MM.1S (cell line): Measurements from ENCODE around the gene PCDH19.

Experiments used
- DNase-seq: peaks from one replicate; pipeline ENCODE4 v3.0.0-alpha.2; 2015
- H2AFZ ChIP-seq: fragments of 300-600 bp; sonication (generic); 2 replicates; pipeline ENCODE4 v1.6.0; 2016; ENCODE audit warnings: antibody characterized with exemption, low read length
- H3F3A ChIP-seq: fragments of 300-600 bp; sonication (generic); 2 replicates; pipeline ENCODE4 v1.6.1; 2016; ENCODE audit warnings: mild to moderate bottlenecking, antibody characterized with exemption, low read length, moderate library complexity, mixed read lengths; ENCODE audit not compliant: insufficient read depth
- H3K27ac ChIP-seq: fragments of 300-600 bp; sonication (generic); 2 replicates; pipeline ENCODE4 v1.5.1; 2016; ENCODE audit warnings: mild to moderate bottlenecking, low read length
- H3K27me3 ChIP-seq: fragments of 300-600 bp; sonication (generic); replicated peaks from 2 replicates; pipeline ENCODE4 v1.6.0; 2016; ENCODE audit warnings: low read length; ENCODE audit not compliant: insufficient read depth
- H3K36me3 ChIP-seq: fragments of 300-600 bp; sonication (generic); replicated peaks from 2 replicates; pipeline ENCODE4 v1.6.1; 2016; ENCODE audit warnings: mild to moderate bottlenecking, low read length, mixed read lengths; ENCODE audit not compliant: insufficient read depth
- H3K4me1 ChIP-seq: fragments of 300-600 bp; sonication (generic); 2 replicates; pipeline ENCODE4 v1.6.1; 2016; ENCODE audit warnings: low read length, mixed read lengths
- H3K4me2 ChIP-seq: fragments of 300-600 bp; sonication (generic); 2 replicates; pipeline ENCODE4 v1.6.0; 2016; ENCODE audit warnings: low read depth, low read length
- H3K4me3 ChIP-seq: fragments of 300-600 bp; sonication (generic); 2 replicates; pipeline ENCODE4 v1.5.1; 2016; ENCODE audit warnings: low read length, mixed read lengths
- H3K79me2 ChIP-seq: fragments of 300-600 bp; sonication (generic); 2 replicates; pipeline ENCODE4 v1.6.1; 2016; ENCODE audit warnings: mixed run types, low read length, mixed read lengths
- H3K9ac ChIP-seq: fragments of 300-600 bp; sonication (generic); 2 replicates; pipeline ENCODE4 v1.6.1; 2016; ENCODE audit warnings: low read length, mixed read lengths
- H3K9me2 ChIP-seq: fragments of 300-600 bp; sonication (generic); replicated peaks from 2 replicates; pipeline ENCODE4 v1.6.1; 2016; ENCODE audit warnings: mild to moderate bottlenecking, low read length, mixed read lengths; ENCODE audit not compliant: insufficient read depth
- H3K9me3 ChIP-seq: fragments of 300-600 bp; sonication (generic); replicated peaks from 2 replicates; pipeline ENCODE4 v1.6.1; 2016; ENCODE audit warnings: mild to moderate bottlenecking, low read length, mixed read lengths; ENCODE audit not compliant: insufficient read depth
- H4K20me1 ChIP-seq: fragments of 300-600 bp; sonication (generic); 2 replicates; pipeline ENCODE4 v1.6.1; 2016; ENCODE audit warnings: mild to moderate bottlenecking, low read length, moderate library complexity, mixed read lengths; ENCODE audit not compliant: insufficient read depth
- EZH2 ChIP-seq: fragments of 300-600 bp; sonication (generic); optimal IDR thresholded peaks from 2 replicates; pipeline ENCODE3; 2017; ENCODE audit warnings: low read depth, mild to moderate bottlenecking, antibody characterized with exemption, low read length, mixed read lengths
- EZH2phosphoT487 ChIP-seq: fragments of 300-600 bp; sonication (generic); IDR thresholded peaks from 2 replicates; pipeline ENCODE4 v1.6.1; 2018; ENCODE audit warnings: antibody characterized with exemption, low read length
- TF ChIP-seq, protein P1 (sequence below): fragments of 300-600 bp; sonication (generic); IDR thresholded peaks from 2 replicates; pipeline ENCODE4 v1.5.1; 2016; ENCODE audit warnings: antibody characterized with exemption, low read length, mixed read lengths

The PCDH19 gene

DNA sequence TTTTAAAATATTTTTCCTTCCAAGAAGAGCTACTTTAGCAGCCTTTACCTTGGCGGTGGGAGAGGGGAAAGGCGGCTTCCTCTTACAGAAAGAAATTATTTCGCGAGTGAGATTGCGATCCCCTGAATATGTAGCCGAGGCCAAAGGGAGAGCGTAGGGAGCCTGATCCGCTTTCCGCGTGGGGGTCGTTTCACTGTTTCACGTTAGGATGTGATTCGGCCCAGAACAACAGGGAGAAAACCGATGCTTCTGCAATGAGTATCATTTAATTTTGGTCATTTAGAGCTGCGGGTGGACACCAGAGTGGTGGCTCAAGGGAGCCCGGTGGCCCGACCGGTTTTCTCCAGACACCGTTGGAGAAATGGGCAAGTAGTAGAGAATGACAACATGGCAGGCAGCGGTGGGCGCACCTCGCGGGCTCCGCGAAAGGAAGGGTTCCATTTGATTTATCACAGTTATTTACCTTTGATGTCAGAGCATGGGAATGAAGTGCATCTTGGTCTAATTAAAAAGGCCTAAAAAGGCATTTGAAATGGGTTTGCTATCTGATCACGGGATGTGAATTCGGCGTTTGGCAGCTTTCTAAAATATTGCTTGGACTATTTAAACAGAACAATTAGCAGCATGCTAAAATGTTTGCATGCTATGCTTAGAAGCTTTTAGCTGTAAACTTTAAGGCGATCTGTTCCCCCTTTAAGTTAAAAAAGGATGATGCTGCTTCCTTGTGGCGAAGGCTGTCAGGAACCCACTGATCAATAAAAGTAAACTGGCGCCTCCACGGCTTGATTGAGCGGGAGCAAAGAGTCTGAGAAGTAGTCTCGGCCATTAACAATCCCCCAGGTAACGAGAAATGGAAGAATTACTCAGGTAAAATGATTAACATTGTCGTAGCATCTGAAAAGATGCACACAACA, 2.0 kb upstream of the PCDH19 start:
- no peak for DNase-seq
- peaks cover 5% of the 10 kb centered on the region for H3K27me3 ChIP-seq
- no peaks in the 10 kb centered on the region for H3K36me3 ChIP-seq
- no peaks in the 10 kb centered on the region for H3K9me3 ChIP-seq
- H3F3A ChIP-seq: no peaks in the 10 kb centered on the region
- H3K4me2 ChIP-seq: no peak overlapping the region
- H4K20me1 ChIP-seq: no peaks in the 10 kb centered on the region
- no peak overlapping the region for H2AFZ ChIP-seq
- no peaks in the 10 kb centered on the region for H3K9me2 ChIP-seq
- TF ChIP-seq, protein P1, sequence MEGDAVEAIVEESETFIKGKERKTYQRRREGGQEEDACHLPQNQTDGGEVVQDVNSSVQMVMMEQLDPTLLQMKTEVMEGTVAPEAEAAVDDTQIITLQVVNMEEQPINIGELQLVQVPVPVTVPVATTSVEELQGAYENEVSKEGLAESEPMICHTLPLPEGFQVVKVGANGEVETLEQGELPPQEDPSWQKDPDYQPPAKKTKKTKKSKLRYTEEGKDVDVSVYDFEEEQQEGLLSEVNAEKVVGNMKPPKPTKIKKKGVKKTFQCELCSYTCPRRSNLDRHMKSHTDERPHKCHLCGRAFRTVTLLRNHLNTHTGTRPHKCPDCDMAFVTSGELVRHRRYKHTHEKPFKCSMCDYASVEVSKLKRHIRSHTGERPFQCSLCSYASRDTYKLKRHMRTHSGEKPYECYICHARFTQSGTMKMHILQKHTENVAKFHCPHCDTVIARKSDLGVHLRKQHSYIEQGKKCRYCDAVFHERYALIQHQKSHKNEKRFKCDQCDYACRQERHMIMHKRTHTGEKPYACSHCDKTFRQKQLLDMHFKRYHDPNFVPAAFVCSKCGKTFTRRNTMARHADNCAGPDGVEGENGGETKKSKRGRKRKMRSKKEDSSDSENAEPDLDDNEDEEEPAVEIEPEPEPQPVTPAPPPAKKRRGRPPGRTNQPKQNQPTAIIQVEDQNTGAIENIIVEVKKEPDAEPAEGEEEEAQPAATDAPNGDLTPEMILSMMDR: no peak
- TF ChIP-seq EZH2phosphoT487 (no peak), EZH2 (no peak)
- H3K9ac ChIP-seq: no peak overlapping the region
- no peaks in the 10 kb centered on the region for H3K79me2 ChIP-seq
- H3K4me3 ChIP-seq: no peak overlapping the region
- H3K4me1 ChIP-seq: no peaks in the 10 kb centered on the region
- no peak overlapping the region for H3K27ac ChIP-seq

DNA sequence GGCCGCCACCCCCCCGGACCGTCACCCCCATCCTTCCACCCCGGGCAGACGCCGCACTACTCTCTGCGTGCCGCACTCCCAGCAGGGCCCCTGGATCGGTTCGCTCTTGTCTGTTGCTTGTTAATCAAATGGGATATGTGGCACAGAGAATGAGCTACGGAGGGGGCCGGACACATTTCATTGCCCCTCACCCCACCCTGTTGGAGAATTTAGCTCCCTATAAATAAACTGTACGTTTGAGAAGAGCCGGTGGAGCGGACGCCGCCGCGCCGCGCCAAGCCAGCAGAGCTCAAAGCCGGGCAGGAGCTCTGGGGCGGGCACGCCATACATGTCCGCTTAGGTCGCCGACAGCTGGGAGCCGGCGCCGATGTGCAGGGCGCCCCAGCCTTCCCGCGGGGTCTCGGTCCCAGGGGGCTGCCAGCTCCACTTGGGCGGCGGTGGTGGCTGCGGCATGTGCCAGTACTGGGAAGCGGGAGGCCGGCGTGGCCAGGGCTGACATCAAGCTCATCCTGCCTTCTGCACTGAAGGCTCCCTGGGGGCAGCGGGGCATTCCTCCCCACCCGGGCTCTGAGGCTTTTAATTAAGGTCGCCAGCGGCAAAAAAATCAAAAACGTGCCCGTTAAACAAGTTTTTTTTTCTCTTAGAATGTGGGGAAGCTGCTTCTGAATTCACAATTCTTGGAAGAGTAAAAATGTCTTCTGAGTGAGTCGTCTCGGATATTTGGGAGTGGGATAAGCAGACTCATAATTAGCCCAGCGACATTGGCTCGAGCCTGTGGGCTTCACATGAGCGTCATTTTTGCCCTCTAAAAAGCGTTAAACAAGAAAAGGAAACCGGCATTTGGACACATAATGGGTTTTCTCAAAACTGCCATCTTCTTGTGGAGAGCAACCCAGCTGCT, 1.1 kb upstream of the PCDH19 start:
- Histone ChIP-seq H3K4me3 (no peak overlapping the region; the same call in 1 of the 2 replicates), H3K4me2 (peak overlapping the region; percentile 24; the same call in 1 of the 2 replicates)

More for the DNA sequence above, 1.1 kb upstream of the PCDH19 start:
- Histone ChIP-seq H3K36me3 (no peaks in the 10 kb centered on the region), H3K9me2 (no peaks in the 10 kb centered on the region), H4K20me1 (no peaks in the 10 kb centered on the region), H3K9me3 (no peaks in the 10 kb centered on the region), H3K4me1 (no peaks in the 10 kb centered on the region), H2AFZ (no peak overlapping the region), H3K79me2 (no peaks in the 10 kb centered on the region), H3K27ac (no peak overlapping the region), H3F3A (no peaks in the 10 kb centered on the region), H3K9ac (no peak overlapping the region), H3K27me3 (peaks cover 5% of the 10 kb centered on the region)
- no peak for DNase-seq
- TF ChIP-seq EZH2: no peak
- TF ChIP-seq EZH2phosphoT487: no peak
- TF ChIP-seq, protein P1: no peak
